ENCODE results near the gene DHX15.
A peak's percentile ranks its signal among the peaks of the same experiment; 100 is the strongest.

Gene DHX15

GRCh38 chr4:24582235-24582832 lies 2.0 kb downstream of the DHX15 start:
- no peak for DNase-seq

- no peak for DNase-seq
These were observed 6.0 kb downstream of the DHX15 start for GRCh38 chr4:24578364-24578763.

GRCh38 chr4:24576276-24576675 lies 8.1 kb downstream of the DHX15 start:
- no peak for DNase-seq

- no peak for DNase-seq
These were observed 10.1 kb downstream of the DHX15 start for GRCh38 chr4:24574236-24574635.

GRCh38 chr4:24573582-24573981 lies 10.8 kb downstream of the DHX15 start:
- no peak for DNase-seq

DNA sequence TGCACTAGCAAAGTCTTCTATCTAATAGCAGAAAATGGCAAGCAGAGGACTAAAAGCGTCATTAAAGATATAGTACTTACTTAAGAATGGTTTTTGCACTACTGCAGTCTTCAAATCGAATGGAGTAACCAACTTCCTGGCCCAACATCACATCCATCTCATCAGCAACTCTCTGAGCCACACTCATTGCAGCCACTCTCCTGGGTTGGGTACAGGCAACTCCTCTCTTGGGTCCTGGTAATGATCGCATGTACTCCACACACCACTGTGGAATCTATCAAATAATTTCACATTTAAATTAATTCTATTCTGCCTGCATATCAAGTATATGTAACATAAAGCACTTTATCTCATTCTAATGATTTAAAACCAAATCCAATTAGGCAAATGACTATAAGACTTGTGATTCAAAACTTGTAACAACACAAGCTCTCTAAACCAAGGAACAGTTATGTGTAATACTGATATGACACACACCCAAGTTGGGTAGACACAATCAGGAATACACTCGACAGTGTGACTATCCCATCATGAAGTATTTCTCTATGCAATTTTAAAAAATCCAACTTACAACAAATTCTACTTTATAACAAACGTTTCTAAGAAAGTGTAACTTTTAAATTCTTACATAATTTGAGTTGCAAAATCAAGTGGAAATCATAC lies 13.6 kb downstream of the DHX15 start:
- no peak for DNase-seq

GRCh38 chr4:24570172-24570571 lies 14.2 kb downstream of the DHX15 start:
- no peak for DNase-seq

DNA sequence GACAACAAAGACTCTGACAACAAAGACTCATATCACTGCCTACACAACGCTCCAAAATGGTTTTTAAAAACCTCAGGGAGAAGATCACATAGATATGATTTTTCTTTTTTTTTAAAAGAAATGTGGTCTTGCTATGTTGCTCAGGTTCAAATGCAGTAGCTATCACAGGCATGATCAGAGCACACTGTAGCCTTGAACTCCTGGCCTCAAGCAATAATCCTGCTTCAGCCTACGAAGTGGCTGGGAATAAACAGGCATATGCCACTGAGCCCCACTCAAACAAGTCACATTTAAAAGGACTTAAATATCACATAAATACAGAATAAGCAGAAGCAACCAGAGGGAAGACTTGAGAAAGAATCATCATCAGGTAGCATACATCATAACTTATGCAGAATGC lies 14.7 kb downstream of the DHX15 start:
- DNase-seq, result peak in 1 of 5 experiments; percentile 69

DNA sequence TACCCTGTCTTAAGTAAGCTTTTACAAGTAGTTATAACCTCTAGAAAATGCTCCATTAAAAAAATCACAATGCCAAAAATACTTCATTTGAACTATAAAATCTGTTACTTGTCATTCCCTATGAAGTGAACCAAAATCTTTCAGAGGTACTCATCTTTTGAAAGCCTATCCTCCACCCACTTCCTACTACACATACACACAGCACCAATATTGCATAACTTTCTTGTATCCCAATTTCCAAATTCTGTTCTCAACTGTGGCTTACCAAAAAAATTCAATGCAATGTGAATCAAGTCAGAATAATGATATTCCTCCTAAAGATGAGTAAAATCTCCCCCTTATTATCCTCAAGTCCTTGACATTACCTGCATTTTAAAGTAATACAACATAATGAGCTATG lies 15.9 kb downstream of the DHX15 start:
- no peak for DNase-seq

- no peak for DNase-seq
These were observed 19.3 kb downstream of the DHX15 start for GRCh38 chr4:24565054-24565453.

DNA sequence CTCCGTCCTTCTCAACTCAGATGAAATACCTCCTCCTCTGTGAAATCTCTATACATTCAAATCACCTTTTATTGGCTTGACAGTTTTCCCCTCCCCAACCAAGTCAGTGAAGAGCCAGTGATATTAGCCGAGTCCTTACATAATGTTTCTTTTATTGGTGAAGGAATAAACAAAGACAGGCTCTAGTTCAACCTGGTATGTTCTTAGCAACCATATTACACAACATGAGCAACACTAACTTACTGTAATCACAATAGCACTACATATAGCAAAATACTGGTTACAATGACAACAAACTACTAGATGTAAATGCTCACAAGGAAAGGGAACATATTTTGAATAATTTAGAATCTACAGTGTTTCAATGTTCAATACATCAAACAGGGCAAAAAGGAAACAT lies 19.9 kb downstream of the DHX15 start:
- DNase-seq, result no peak

- DNase-seq, result no peak
These were observed 22.8 kb downstream of the DHX15 start for GRCh38 chr4:24561438-24562139.

- DNase-seq, result no peak
These were observed 23.4 kb downstream of the DHX15 start for GRCh38 chr4:24560868-24561368.

- peak in 1 of 5 experiments; percentile 18 for DNase-seq
These were observed 24.5 kb downstream of the DHX15 start for GRCh38 chr4:24559889-24560288.

DNA sequence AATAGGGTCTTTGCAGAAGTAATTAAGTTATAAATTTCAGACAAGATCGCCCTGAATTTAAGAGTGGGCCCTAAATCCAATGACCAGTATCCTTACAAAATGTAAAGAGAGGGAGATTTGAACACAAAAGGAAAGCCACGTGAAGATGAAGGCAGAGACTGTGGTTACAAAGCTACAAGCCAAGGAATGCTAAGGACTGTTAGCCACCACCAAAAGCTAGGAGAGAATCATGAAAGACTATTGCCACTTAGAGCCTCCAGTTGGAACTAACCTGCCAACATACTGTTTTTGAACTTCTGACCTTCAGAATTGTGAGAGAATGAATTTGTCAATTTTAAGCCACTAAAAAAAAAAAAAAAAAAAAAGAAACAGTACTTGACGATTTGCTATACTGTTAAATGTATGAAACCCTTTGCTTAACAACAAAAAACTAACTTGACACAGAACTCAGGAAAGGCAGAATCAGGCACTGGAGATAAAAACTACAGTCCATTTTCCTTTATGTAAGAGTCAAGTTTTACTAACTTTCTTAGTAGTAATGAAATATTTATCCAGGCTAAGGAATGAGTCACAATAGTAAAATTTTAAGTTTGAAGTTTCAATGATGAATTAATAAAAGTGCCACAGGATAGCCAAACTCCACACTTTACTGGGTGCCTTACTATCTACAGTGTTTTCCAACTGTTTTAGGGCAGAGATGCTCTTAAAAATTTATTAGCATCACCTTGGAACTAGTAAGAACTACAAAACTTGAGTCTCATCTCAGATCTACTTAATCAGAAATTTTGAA lies 25.1 kb downstream of the DHX15 start:
- DNase-seq, result no peak

- no peak for DNase-seq
These were observed 27.0 kb downstream of the DHX15 start for GRCh38 chr4:24557026-24558025.

DNA sequence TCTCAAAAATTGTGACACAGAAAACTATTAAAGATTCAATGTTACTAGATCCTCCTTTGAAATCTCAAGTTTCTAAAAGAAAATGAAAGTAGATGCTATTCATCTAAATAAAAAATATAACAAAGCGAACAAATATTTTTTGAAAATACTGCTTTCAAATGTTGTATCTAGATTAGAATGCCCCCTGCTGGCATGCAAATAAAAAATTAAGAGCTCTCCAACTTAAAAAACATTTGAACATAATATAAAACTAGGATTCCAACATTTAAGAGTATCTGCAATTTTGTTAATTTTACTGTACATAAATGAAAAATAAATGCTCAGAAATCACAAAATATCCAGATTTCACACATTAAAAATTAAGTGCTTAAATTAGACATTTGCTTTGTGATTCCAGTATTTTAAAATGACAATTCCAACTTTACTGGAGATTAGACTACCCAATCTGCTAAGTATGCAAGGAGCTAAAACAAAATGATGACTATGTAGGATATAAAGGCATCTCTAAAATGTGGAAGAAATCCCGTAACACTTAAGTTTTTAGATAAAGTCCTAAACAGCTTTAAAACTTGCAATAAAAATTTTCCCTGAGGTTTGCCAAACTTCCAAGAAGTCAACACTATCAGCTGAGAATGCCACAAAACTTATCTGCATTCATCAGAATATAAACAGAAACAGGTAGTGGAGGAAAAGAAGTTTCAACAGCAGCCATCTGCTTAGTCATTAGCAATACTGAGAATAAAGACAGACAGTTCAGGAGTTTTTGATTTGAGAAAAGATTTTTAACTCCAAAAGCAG lies 32.7 kb downstream of the DHX15 start:
- peak in 1 of 5 experiments; percentile 34 for DNase-seq

DNA sequence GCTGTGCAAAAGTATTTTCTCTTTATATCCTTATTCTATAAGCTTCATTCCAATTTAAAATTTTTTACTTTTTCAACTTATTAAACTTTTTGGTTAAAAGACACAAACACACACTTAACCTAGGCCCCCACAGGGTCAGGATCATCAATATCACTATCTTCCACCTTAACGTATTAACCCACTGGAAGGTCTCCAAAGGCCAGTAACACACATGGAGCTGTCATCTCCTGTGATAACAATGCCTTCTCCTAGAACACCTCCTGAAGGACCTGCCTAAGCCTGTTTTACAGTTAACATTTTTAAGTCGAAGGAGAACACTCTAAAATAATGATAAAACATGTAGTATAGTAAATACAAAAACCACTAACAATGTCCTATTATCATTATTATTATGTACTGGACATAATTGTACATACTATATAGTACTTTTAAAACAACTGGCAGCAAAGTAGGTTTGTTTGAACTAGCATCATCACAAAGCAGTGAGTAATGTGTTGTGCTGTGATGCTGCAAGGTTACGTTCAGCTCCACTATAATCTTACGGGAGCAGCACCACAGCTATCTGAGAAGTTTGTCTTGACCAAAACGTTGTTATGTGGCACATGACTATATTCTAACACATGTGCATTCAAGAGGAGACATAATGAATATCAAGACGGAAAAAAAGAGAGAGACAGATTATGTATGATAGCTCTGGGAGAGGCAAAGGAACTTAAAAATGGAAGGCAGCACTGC lies 33.7 kb downstream of the DHX15 start:
- DNase-seq, result no peak

- no peak for DNase-seq
These were observed 36.4 kb downstream of the DHX15 start for GRCh38 chr4:24547979-24548378.
